Karpas-422 (cell line): ENCODE data around the gene TAS2R1. TPM values are rescaled to one million over a fixed set of nuclear protein-coding genes. Genes with fewer than 3 reads are reported as not detected.
"Not testable (repeated sequence)": the region's sequence is repeated elsewhere in the genome, so short reads cannot be mapped to it uniquely, and the experiment has no call there.

Experiments used
- DNase-seq: peaks from one replicate; pipeline ENCODE4 v3.0.0-alpha.2; 2015
- H2AFZ ChIP-seq: fragments of 200-600 bp; sonication (generic); 2 replicates; pipeline ENCODE4 v1.6.1; 2014; ENCODE audit warnings: antibody characterized with exemption, low read length, mixed read lengths
- H3K27ac ChIP-seq: fragments of 200-600 bp; sonication (generic); 2 replicates; pipeline ENCODE4 v1.5.1; 2014; ENCODE audit warnings: mild to moderate bottlenecking, low read length, moderate library complexity
- H3K27me3 ChIP-seq: fragments of 200-600 bp; sonication (generic); 2 replicates; pipeline ENCODE4 v1.6.1; 2014; ENCODE audit warnings: low read length, mixed read lengths
- H3K36me3 ChIP-seq: fragments of 200-600 bp; sonication (generic); 2 replicates; pipeline ENCODE4 v1.6.1; 2014; ENCODE audit warnings: low read length, mixed read lengths; ENCODE audit not compliant: insufficient read depth
- H3K4me1 ChIP-seq: fragments of 200-600 bp; sonication (generic); 2 replicates; pipeline ENCODE4 v1.6.1; 2014; ENCODE audit warnings: mild to moderate bottlenecking, low read length, mixed read lengths
- H3K4me2 ChIP-seq: fragments of 200-600 bp; sonication (generic); 2 replicates; pipeline ENCODE4 v1.6.1; 2014; ENCODE audit warnings: low read length, low read depth, mild to moderate bottlenecking; ENCODE audit not compliant: poor library complexity, severe bottlenecking
- H3K4me3 ChIP-seq: fragments of 200-600 bp; sonication (generic); 2 replicates; pipeline ENCODE4 v1.5.1; 2014; ENCODE audit warnings: mild to moderate bottlenecking, antibody characterized with exemption, low read length, mixed read lengths
- H3K79me2 ChIP-seq: fragments of 200-600 bp; sonication (generic); 2 replicates; pipeline ENCODE4 v1.6.1; 2014; ENCODE audit warnings: mild to moderate bottlenecking, low read length, mixed read lengths
- H3K9ac ChIP-seq: fragments of 200-600 bp; sonication (generic); 2 replicates; pipeline ENCODE4 v1.6.0; 2014; ENCODE audit warnings: low read length
- H3K9me2 ChIP-seq: fragments of 200-600 bp; sonication (generic), shearing (Covaris generic); replicated peaks from 2 replicates; pipeline ENCODE4 v1.6.0; 2014; ENCODE audit warnings: mild to moderate bottlenecking, low read length, moderate library complexity; ENCODE audit not compliant: insufficient read depth
- H3K9me3 ChIP-seq: fragments of 300-700, 200-600 bp; sonication (generic); 2 replicates; pipeline ENCODE4 v1.6.1; 2014; ENCODE audit warnings: low read length, mixed read lengths
- H4K20me1 ChIP-seq: fragments of 200-600 bp; sonication (generic); 2 replicates; pipeline ENCODE4 v1.6.1; 2014; ENCODE audit warnings: mild to moderate bottlenecking, antibody characterized with exemption, low read length, low read depth; ENCODE audit not compliant: insufficient read depth
- total RNA-seq: library from RNA; depleted of rRNA; stranded (reverse); fragments of >200 nt; shearing (Covaris generic); gene quantifications from 2 replicates; pipeline ENCODE4 v1.2.3, GENCODE V29; 2014; ENCODE audit warnings: low replicate concordance

Gene TAS2R1
- total RNA-seq, 1 experiment from 2014 or later: not detected

- H3K9ac ChIP-seq: no peak overlapping the region
Observed at GRCh38 chr5:9605041-9605838, 24.9 kb downstream of the TAS2R1 start.

GRCh38 chr5:9604416-9604815 lies 25.7 kb downstream of the TAS2R1 start:
- no peaks in the 10 kb centered on the region for H3K9me3 ChIP-seq
- H3K4me3 ChIP-seq: no peak overlapping the region
- no peak overlapping the region for H3K4me2 ChIP-seq
- no peaks in the 10 kb centered on the region for H3K79me2 ChIP-seq
- no peak overlapping the region for H3K27ac ChIP-seq
- H2AFZ ChIP-seq: no peak overlapping the region
- H3K9me2 ChIP-seq: no peaks in the 10 kb centered on the region
- no peaks in the 10 kb centered on the region for H3K36me3 ChIP-seq
- no peaks in the 10 kb centered on the region for H3K27me3 ChIP-seq
- no peaks in the 10 kb centered on the region for H3K4me1 ChIP-seq
- H4K20me1 ChIP-seq: no peaks in the 10 kb centered on the region
- H3K9ac ChIP-seq: no peak overlapping the region
- DNase-seq: no peak

More at GRCh38 chr5:9605041-9605838, 24.9 kb downstream of the TAS2R1 start:
- H3K4me2 ChIP-seq: no peak overlapping the region
- H3K27ac ChIP-seq: no peak overlapping the region
- no peaks in the 10 kb centered on the region for H3K36me3 ChIP-seq
- no peaks in the 10 kb centered on the region for H3K4me1 ChIP-seq
- DNase-seq: no peak
- no peaks in the 10 kb centered on the region for H4K20me1 ChIP-seq
- no peak overlapping the region for H3K4me3 ChIP-seq
- no peaks in the 10 kb centered on the region for H3K79me2 ChIP-seq
- no peak overlapping the region for H2AFZ ChIP-seq
- no peaks in the 10 kb centered on the region for H3K27me3 ChIP-seq
- H3K9me3 ChIP-seq: no peaks in the 10 kb centered on the region
- H3K9me2 ChIP-seq: no peaks in the 10 kb centered on the region

- no peak overlapping the region for H3K9ac ChIP-seq
- H2AFZ ChIP-seq: no peak overlapping the region
- H3K27me3 ChIP-seq: no peaks in the 10 kb centered on the region
- no peak overlapping the region for H3K27ac ChIP-seq
- H3K4me2 ChIP-seq: no peak overlapping the region
- no peaks in the 10 kb centered on the region for H3K36me3 ChIP-seq
- H3K9me2 ChIP-seq: no peaks in the 10 kb centered on the region
- H4K20me1 ChIP-seq: no peaks in the 10 kb centered on the region
- H3K4me3 ChIP-seq: no peak overlapping the region
- no peaks in the 10 kb centered on the region for H3K4me1 ChIP-seq
- no peaks in the 10 kb centered on the region for H3K9me3 ChIP-seq
- H3K79me2 ChIP-seq: no peaks in the 10 kb centered on the region
- DNase-seq: no peak
Observed at GRCh38 chr5:9601055-9601739, 29.0 kb downstream of the TAS2R1 start.

GRCh38 chr5:9599391-9599790 lies 30.8 kb downstream of the TAS2R1 start:
- Histone ChIP-seq H4K20me1 (no peaks in the 10 kb centered on the region), H2AFZ (no peak overlapping the region), H3K9me2 (no peaks in the 10 kb centered on the region), H3K27ac (no peak overlapping the region), H3K4me2 (no peak overlapping the region), H3K79me2 (no peaks in the 10 kb centered on the region), H3K36me3 (no peaks in the 10 kb centered on the region), H3K9me3 (no peaks in the 10 kb centered on the region), H3K27me3 (no peaks in the 10 kb centered on the region), H3K9ac (no peak overlapping the region), H3K4me1 (no peaks in the 10 kb centered on the region), H3K4me3 (no peak overlapping the region)
- no peak for DNase-seq

- H2AFZ ChIP-seq, H3K27me3 ChIP-seq, H3K36me3 ChIP-seq, DNase-seq, H3K79me2 ChIP-seq, H3K27ac ChIP-seq, H3K9me2 ChIP-seq, H4K20me1 ChIP-seq, H3K9me3 ChIP-seq, H3K4me2 ChIP-seq, H3K9ac ChIP-seq, H3K4me1 ChIP-seq, H3K4me3 ChIP-seq: not testable (repeated sequence)
Observed at GRCh38 chr5:9598329-9598728, 31.8 kb downstream of the TAS2R1 start.

- H4K20me1 ChIP-seq, H3K9ac ChIP-seq, H2AFZ ChIP-seq, H3K4me3 ChIP-seq, H3K27me3 ChIP-seq, H3K9me2 ChIP-seq, DNase-seq, H3K4me1 ChIP-seq, H3K4me2 ChIP-seq, H3K79me2 ChIP-seq, H3K9me3 ChIP-seq, H3K27ac ChIP-seq, H3K36me3 ChIP-seq: not testable (repeated sequence)
Observed at GRCh38 chr5:9597322-9597721, 32.8 kb downstream of the TAS2R1 start.

GRCh38 chr5:9596824-9597223 lies 33.3 kb downstream of the TAS2R1 start:
- Histone ChIP-seq H3K9me3 (no peaks in the 10 kb centered on the region), H3K4me2 (no peak overlapping the region), H3K4me3 (no peak overlapping the region), H4K20me1 (no peaks in the 10 kb centered on the region), H3K36me3 (no peaks in the 10 kb centered on the region), H3K79me2 (no peaks in the 10 kb centered on the region), H3K4me1 (no peaks in the 10 kb centered on the region), H3K9me2 (no peaks in the 10 kb centered on the region), H3K27me3 (no peaks in the 10 kb centered on the region), H2AFZ (no peak overlapping the region), H3K27ac (no peak overlapping the region), H3K9ac (no peak overlapping the region)
- DNase-seq: no peak

- no peak overlapping the region for H3K9ac ChIP-seq
- H3K36me3 ChIP-seq: no peaks in the 10 kb centered on the region
- H3K9me3 ChIP-seq: no peaks in the 10 kb centered on the region
- H3K27ac ChIP-seq: no peak overlapping the region
- no peak overlapping the region for H2AFZ ChIP-seq
- no peak for DNase-seq
- H3K9me2 ChIP-seq: no peaks in the 10 kb centered on the region
- no peaks in the 10 kb centered on the region for H3K27me3 ChIP-seq
- no peaks in the 10 kb centered on the region for H4K20me1 ChIP-seq
- H3K79me2 ChIP-seq: no peaks in the 10 kb centered on the region
- no peak overlapping the region for H3K4me3 ChIP-seq
- H3K4me1 ChIP-seq: no peaks in the 10 kb centered on the region
- no peak overlapping the region for H3K4me2 ChIP-seq
Observed at GRCh38 chr5:9596171-9596780, 33.9 kb downstream of the TAS2R1 start.
